GM19468 (cell line): ENCODE data around the gene NMT1.

Experiments
- ATAC-seq: cut with Tn5 transposase; IDR thresholded peaks from one replicate; pipeline ENCODE4 v1.9.1; 2021; ENCODE audit warnings: mild to moderate bottlenecking, moderate library complexity, moderate number of reproducible peaks; ENCODE audit not compliant: unreplicated experiment; ENCODE audit errors: extremely low read depth

The NMT1 gene

GRCh38 chr17:45102856-45103255 is 41.7 kb downstream of the NMT1 start:
- no peak for ATAC-seq

- no peak for ATAC-seq
These were observed 42.2 kb downstream of the NMT1 start for GRCh38 chr17:45103269-45103795.

- ATAC-seq, result no peak
These were observed 42.9 kb downstream of the NMT1 start for GRCh38 chr17:45104029-45104428.

- no peak for ATAC-seq
These were observed 43.4 kb downstream of the NMT1 start for GRCh38 chr17:45104497-45104896.

- no peak for ATAC-seq
These were observed 43.9 kb downstream of the NMT1 start for GRCh38 chr17:45104907-45105624.

GRCh38 chr17:45106096-45106495 is 45.0 kb downstream of the NMT1 start:
- ATAC-seq, result no peak

GRCh38 chr17:45106582-45106981 is 45.5 kb downstream of the NMT1 start:
- ATAC-seq, result no peak

GRCh38 chr17:45107293-45108010 is 46.3 kb downstream of the NMT1 start:
- no peak for ATAC-seq

- no peak for ATAC-seq
These were observed 46.9 kb downstream of the NMT1 start for GRCh38 chr17:45108051-45108450.

- ATAC-seq, result no peak
These were observed 47.7 kb downstream of the NMT1 start for GRCh38 chr17:45108595-45109521.

GRCh38 chr17:45110676-45111611 is 49.8 kb downstream of the NMT1 start:
- ATAC-seq, result no peak

- ATAC-seq, result no peak
These were observed 50.7 kb downstream of the NMT1 start for GRCh38 chr17:45111850-45112249.

GRCh38 chr17:45112559-45113423 is 51.7 kb downstream of the NMT1 start:
- no peak for ATAC-seq

GRCh38 chr17:45113424-45113754 is 52.3 kb downstream of the NMT1 start:
- ATAC-seq, result no peak

GRCh38 chr17:45114117-45114932 is 53.2 kb downstream of the NMT1 start:
- ATAC-seq, result no peak

GRCh38 chr17:45115015-45115625 is 54.0 kb downstream of the NMT1 start:
- no peak for ATAC-seq

- ATAC-seq, result no peak
These were observed 54.8 kb downstream of the NMT1 start for GRCh38 chr17:45115871-45116270.
